Measurements from ENCODE around the gene ATP10A. TPM values are rescaled to one million over a fixed set of nuclear protein-coding genes. Genes with fewer than 3 reads are reported as not detected.

ATP10A gene
- total and polyA plus RNA-seq, 2 of the 8 experiments (the other 6 are each of a cell fraction or from before 2014, with no cell fraction given): 2.0 to 2.8 TPM

DNA sequence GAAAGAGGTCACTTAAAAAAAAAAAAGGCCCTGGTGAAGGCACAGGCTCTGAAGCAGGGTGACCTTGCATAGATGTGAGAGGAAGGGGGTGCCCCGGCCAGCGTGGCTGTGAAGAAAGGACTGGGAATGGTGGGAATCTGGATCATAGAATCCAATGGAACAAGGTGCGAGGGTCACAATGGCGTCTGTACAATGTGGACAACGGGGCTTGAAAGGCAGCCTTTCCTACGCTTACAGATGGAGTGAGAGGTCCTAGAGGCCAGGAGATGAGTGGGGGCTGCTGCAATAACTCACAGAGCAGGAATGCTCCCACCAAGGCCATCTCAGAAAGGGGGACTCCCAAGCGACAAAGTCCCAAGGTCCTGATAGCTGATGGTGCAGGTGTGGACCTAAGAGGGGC lies 162.2 kb downstream of the ATP10A start:
- H3K4me1 ChIP-seq (replicated peaks in 1 of 4; ENCODE audit: control insufficient read depth in 3 of 4, insufficient read depth in 4 of 4, low read length in 3 of 4): peaks cover 0 to 10% (median 3%) of the 10 kb centered on the region in 4 experiments; a peak in 6 of 7 replicates
- H3K79me1 ChIP-seq (ENCODE audit: low read depth, low read length): no peaks in the 10 kb centered on the region
- TF ChIP-seq RXRA (IDR thresholded peaks at IDR 0.05; ENCODE audit: insufficient read depth, low read depth, low read length) (no peak), SP4 (IDR thresholded peaks at IDR 0.05; ENCODE audit: low read length) (no peak), FOSL1 (IDR thresholded peaks at IDR 0.05; ENCODE audit: insufficient read depth, low read depth, low read length) (no peak), TBP (IDR thresholded peaks at IDR 0.05; ENCODE audit: low read depth, low read length) (no peak), POLR2AphosphoS5 (IDR thresholded peaks at IDR 0.05; ENCODE audit: low read depth, low read length) (no peak), BACH1 (IDR thresholded peaks at IDR 0.05; ENCODE audit: low read length) (no peak), SIRT6 (IDR thresholded peaks at IDR 0.05; ENCODE audit: low read length) (no peak), BCL11A (IDR thresholded peaks at IDR 0.05; ENCODE audit: low read depth in 2 of 2, low read length in 2 of 2) (no peak), CHD1 (IDR thresholded peaks at IDR 0.05; ENCODE audit: low read depth, low read length) (no peak), TEAD4 (IDR thresholded peaks at IDR 0.05; ENCODE audit: low read depth, low read length) (no peak)
- TF ChIP-seq, protein P1, sequence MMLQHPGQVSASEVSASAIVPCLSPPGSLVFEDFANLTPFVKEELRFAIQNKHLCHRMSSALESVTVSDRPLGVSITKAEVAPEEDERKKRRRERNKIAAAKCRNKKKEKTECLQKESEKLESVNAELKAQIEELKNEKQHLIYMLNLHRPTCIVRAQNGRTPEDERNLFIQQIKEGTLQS (IDR thresholded peaks at IDR 0.05; ENCODE audit: insufficient read depth, low read depth, low read length): no peak
- TF ChIP-seq, protein P2, sequence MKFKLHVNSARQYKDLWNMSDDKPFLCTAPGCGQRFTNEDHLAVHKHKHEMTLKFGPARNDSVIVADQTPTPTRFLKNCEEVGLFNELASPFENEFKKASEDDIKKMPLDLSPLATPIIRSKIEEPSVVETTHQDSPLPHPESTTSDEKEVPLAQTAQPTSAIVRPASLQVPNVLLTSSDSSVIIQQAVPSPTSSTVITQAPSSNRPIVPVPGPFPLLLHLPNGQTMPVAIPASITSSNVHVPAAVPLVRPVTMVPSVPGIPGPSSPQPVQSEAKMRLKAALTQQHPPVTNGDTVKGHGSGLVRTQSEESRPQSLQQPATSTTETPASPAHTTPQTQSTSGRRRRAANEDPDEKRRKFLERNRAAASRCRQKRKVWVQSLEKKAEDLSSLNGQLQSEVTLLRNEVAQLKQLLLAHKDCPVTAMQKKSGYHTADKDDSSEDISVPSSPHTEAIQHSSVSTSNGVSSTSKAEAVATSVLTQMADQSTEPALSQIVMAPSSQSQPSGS (IDR thresholded peaks at IDR 0.05; ENCODE audit: low read length): no peak
- no peak overlapping the region for H3K18ac ChIP-seq (ENCODE audit: extremely low read depth, low read length)
- H3K27ac ChIP-seq (ENCODE audit: low read depth, low read length): no peak overlapping the region
- FAIRE-seq (no peak), DNase-seq (ENCODE audit: low read depth in 1 of 2, low spot score in 2 of 2) (no peak)
- no peak overlapping the region for H3K4ac ChIP-seq (replicated peaks; ENCODE audit: insufficient read length, low read depth, low read length)
- no peaks in the 10 kb centered on the region for H3K79me2 ChIP-seq (ENCODE audit: control insufficient read depth in 1 of 2, insufficient read depth in 2 of 2, low read length in 2 of 2)
- H3K23me2 ChIP-seq (ENCODE audit: low read depth, low read length): no peaks in the 10 kb centered on the region
- ChIA-PET POLR2A (ENCODE audit: partially characterized antibody) (no interaction called here), CTCF (ENCODE audit: partially characterized antibody) (no interaction called here)
- H4K20me1 ChIP-seq (replicated peaks in 1 of 2; ENCODE audit: control insufficient read depth in 1 of 2, insufficient read depth in 2 of 2, low read length in 2 of 2): no peaks in the 10 kb centered on the region
- H3K9me3 ChIP-seq (ENCODE audit: insufficient read depth in 2 of 2, low read depth in 1 of 2, low read length in 1 of 2): no peaks in the 10 kb centered on the region
- H2BK12ac ChIP-seq (ENCODE audit: low read depth, low read length): no peak overlapping the region
- no peak overlapping the region for H2BK20ac ChIP-seq (ENCODE audit: low read length)
- no peaks in the 10 kb centered on the region for H3K36me3 ChIP-seq (ENCODE audit: control insufficient read depth in 2 of 4, insufficient read depth in 4 of 4, low read length in 3 of 4)
- no peak overlapping the region for H4K5ac ChIP-seq (ENCODE audit: insufficient read length, low read depth, low read length)
- no peak overlapping the region for H4K91ac ChIP-seq (replicated peaks; ENCODE audit: insufficient read length, low read length)
- H2BK120ac ChIP-seq (replicated peaks; ENCODE audit: low read depth, low read length): no peak overlapping the region
- H3K56ac ChIP-seq (replicated peaks; ENCODE audit: insufficient read length, low read depth, low read length): no peak overlapping the region
- H4K8ac ChIP-seq (ENCODE audit: extremely low read depth, insufficient read depth, low read length): no peak overlapping the region
- H3K9ac ChIP-seq (replicated peaks in 1 of 4; ENCODE audit: extremely low read depth in 1 of 4, low read depth in 3 of 4, low read length in 3 of 4): no peak overlapping the region
- H3K4me3 ChIP-seq (ENCODE audit: extremely low read depth in 1 of 4, insufficient read depth in 2 of 4, low read depth in 3 of 4, low read length in 4 of 4): no peak overlapping the region
- no peak overlapping the region for H2AFZ ChIP-seq (ENCODE audit: low read length)
- no peak overlapping the region for H3K14ac ChIP-seq (ENCODE audit: insufficient read length)
- 89% methylated on average over 7 of the region's 7 CpGs; no CpG with 5 or more reads in 1 of the 2 experiments for WGBS, 2 experiments (ENCODE audit: extremely low coverage in 1 of 2, insufficient coverage in 1 of 2, insufficient read length in 1 of 2, insufficient replicate concordance in 2 of 2, low coverage in 1 of 2, low lambda C conversion rate in 2 of 2, missing lambda C conversion rate in 1 of 2)
- no peak overlapping the region for H2BK5ac ChIP-seq (ENCODE audit: low read depth, low read length)
- H2AK5ac ChIP-seq (ENCODE audit: low read depth, low read length): no peak overlapping the region
- no peak overlapping the region for H3K4me2 ChIP-seq (ENCODE audit: insufficient read depth in 1 of 2, low read depth in 2 of 2, low read length in 2 of 2)
- no peak overlapping the region for H2BK15ac ChIP-seq (ENCODE audit: low read length)
- H3K23ac ChIP-seq (ENCODE audit: insufficient read length): no peak overlapping the region
- no peaks in the 10 kb centered on the region for H3K27me3 ChIP-seq (replicated peaks in 1 of 4; ENCODE audit: control insufficient read depth in 3 of 4, extremely low read depth in 1 of 4, insufficient read depth in 3 of 4, low read length in 3 of 4)

Measured in H1 (cell line).